Effector memory CD8-positive, alpha-beta T cell (primary cell): ENCODE results near the gene KY.

Experiments
- ATAC-seq: fragments of 150-1000 bp; cut with Tn5 transposase; replicated peaks from 2 replicates; pipeline ENCODE4 v1.10.0; 2021; ENCODE audit warnings: mild to moderate bottlenecking, moderate library complexity
- DNase-seq, 3 experiments: peaks; one replicate each; pipeline ENCODE4 v3.0.0; 2021
- H3K27ac Mint-ChIP-seq, 2 donors: one replicate each; pipeline ENCODE4 v1.8.0; 2022; ENCODE audit warnings: mild to moderate bottlenecking in 2 of 2, mixed read lengths in 2 of 2, moderate library complexity in 2 of 2
- H3K27me3 Mint-ChIP-seq, 2 donors: one replicate each; pipeline ENCODE4 v1.8.0; 2022; ENCODE audit warnings: mixed read lengths in 2 of 2
- H3K36me3 Mint-ChIP-seq: one replicate; pipeline ENCODE4 v1.8.0; 2022; ENCODE audit warnings: mild to moderate bottlenecking, moderate library complexity, mixed read lengths; ENCODE audit not compliant: insufficient read depth
- H3K4me1 Mint-ChIP-seq, 2 donors: one replicate each; pipeline ENCODE4 v1.8.0; 2022; ENCODE audit warnings: low read depth in 2 of 2, mixed read lengths in 2 of 2
- H3K4me3 Mint-ChIP-seq, 2 donors: one replicate each; pipeline ENCODE4 v1.8.0; 2022; ENCODE audit warnings: mild to moderate bottlenecking in 2 of 2, mixed read lengths in 2 of 2, moderate library complexity in 2 of 2
- H3K9me3 Mint-ChIP-seq, 2 donors: one replicate each; pipeline ENCODE4 v1.8.0; 2022; ENCODE audit warnings: mixed read lengths in 2 of 2
- total RNA-seq, 9 experiments: gene quantifications; one replicate each; lab custom pipeline; 2026; lab: John Stamatoyannopoulos, UW

Gene KY, protein sequence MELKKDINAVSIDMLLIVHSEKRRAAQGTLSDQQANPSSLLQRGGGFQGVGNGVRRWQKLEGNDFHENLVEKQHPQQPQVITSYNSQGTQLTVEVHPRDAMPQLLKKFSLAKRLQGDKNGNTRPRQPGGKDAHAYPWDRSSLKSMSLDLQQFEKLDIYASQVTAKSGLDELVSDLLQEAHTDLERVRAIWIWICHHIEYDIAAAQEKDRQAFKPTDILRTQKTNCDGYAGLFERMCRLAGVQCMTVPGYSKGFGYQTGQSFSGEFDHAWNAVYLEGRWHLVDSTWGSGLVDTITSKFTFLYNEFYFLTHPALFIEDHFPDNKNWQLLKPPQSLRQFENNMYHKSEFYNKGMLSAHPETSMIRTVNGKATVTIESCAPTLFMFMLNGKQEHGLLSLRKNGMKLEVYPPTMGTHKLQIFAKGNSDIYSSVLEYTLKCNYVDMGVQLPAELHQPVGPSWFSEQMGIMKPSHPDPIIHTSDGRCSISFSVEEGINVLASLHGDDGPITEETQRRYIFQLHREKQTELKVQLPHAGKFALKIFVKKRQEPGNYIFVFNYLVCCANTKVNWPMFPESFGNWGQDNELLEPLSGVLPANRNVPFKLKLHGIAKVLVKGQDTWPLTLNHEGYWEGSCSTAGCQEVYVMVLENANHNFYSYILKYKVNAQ
- total RNA-seq = 0 to 0.13 (median 0) reads per million in 9 experiments

DNA sequence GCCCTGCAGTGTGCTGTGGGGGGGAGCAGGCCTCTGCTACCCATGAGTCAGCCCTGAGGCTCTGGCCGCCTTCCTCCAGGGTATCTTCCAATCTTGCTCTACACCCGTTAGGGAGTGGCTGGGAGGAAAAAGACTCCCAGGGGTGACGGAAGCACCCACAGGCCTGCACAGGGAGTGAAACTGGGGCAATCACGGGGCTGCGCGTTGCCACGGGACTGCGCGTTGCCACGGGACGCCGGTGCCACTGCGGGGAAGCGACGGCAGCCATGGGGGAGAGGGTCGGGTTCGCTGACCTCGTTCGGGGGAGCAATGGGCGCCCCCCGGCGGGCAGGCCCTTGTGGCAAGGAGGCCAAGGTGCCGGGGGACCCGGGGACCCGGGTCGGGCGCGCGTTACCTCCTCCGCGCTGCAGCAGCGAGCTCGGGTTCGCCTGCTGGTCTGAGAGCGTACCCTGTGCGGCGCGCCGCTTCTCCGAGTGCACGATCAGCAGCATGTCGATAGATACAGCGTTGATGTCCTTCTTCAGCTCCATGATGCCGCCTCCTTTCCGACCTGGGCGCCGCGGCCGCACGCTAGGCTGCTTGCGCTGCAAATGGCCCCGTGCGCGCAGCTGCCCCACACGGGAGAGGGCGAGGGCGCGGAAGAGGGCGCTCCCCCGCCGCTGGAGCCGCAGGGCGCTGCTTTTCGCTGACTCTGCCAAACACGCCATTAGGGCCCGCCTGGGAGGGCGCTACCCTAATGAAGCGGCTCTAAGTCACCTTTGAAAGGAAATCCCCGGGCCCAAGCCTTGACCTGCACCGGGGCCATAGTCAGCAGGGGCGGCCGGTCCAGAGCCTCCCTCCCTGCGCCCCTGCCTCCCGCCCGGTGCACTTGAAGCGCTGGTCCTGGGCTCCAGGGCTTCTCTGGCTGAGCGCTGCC lies at the start of gene KY:
Gene KY, minus strand, starts transcription at position 592 of the 916 bp plus-strand sequence. Its CDS starts 62 bp downstream, at position 530.
- H3K36me3 Mint-ChIP-seq = no peaks in the 10 kb centered on the region
- ATAC-seq (no peak), DNase-seq (no peak)
- H3K9me3 Mint-ChIP-seq = no peaks in the 10 kb centered on the region
- H3K4me3 Mint-ChIP-seq = no peak within 1 kb of the TSS
- H3K4me1 Mint-ChIP-seq = peaks cover 0 to 3% of the 10 kb centered on the region in 2 donors
- peaks cover 13 to 66% of the 10 kb centered on the region in 2 donors for H3K27me3 Mint-ChIP-seq
- no peak within 1 kb of the TSS for H3K27ac Mint-ChIP-seq

DNA sequence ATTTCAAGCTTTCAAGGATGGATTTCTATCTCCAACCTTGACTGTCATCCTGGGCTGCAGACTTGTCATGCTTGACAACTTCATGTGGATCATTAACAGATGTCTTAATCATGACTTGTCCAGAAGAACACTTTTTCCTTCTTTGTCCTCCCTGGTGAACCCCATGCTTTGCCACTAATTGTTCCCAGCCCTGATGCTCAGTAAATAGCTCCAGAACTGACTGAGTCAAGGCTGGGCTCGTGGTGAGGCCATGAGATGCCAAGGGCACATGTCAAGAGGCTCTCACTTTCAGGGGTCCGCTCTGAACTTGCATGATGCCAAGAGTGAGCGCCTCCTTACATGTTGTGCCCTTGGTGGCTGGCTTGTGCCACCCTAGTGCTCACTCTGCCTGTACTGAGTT lies 48.9 kb upstream of the KY start:
- no peak for ATAC-seq
- Mint-ChIP-seq H3K4me1 (no peaks in the 10 kb centered on the region), H3K27ac (no peak overlapping the region), H3K9me3 (peaks cover 0 to 3% of the 10 kb centered on the region in 2 donors), H3K27me3 (peaks cover 12 to 13% of the 10 kb centered on the region in 2 donors), H3K4me3 (no peak overlapping the region), H3K36me3 (no peaks in the 10 kb centered on the region)
- DNase-seq = no peak

DNA sequence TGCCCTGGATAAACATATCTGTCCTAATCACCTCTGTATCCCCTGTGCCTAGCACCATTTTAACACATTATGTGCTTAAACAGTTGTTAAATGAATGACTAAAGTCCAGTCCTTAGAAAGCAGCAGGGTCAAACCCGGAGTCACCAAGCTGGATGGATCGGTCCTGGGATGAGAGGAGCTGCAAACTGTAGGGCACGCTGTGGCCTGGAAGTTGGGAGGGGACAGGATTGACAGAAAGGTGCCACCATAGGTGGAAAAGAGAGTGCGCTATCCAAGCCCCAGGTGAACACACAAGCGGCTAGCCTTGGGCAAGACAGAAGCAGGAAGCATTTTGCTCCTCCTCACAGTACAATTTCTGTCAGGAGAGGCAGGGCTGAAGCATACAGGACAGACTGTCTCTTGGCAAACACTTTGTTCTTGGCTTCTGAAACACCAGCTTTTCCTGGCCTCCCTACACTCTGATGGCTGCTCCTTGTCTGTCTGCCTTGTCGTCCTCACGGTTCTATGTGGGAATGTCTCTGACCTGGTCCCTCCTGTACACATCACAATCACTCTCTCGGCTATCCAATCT lies 48.4 kb upstream of the KY start:
- H3K9me3 Mint-ChIP-seq = peaks cover 0 to 4% of the 10 kb centered on the region in 2 donors
- no peaks in the 10 kb centered on the region for H3K36me3 Mint-ChIP-seq
- DNase-seq (no peak), ATAC-seq (no peak)
- peaks cover 12 to 17% of the 10 kb centered on the region in 2 donors for H3K27me3 Mint-ChIP-seq
- H3K27ac Mint-ChIP-seq = no peak overlapping the region
- no peaks in the 10 kb centered on the region for H3K4me1 Mint-ChIP-seq
- no peak overlapping the region for H3K4me3 Mint-ChIP-seq

DNA sequence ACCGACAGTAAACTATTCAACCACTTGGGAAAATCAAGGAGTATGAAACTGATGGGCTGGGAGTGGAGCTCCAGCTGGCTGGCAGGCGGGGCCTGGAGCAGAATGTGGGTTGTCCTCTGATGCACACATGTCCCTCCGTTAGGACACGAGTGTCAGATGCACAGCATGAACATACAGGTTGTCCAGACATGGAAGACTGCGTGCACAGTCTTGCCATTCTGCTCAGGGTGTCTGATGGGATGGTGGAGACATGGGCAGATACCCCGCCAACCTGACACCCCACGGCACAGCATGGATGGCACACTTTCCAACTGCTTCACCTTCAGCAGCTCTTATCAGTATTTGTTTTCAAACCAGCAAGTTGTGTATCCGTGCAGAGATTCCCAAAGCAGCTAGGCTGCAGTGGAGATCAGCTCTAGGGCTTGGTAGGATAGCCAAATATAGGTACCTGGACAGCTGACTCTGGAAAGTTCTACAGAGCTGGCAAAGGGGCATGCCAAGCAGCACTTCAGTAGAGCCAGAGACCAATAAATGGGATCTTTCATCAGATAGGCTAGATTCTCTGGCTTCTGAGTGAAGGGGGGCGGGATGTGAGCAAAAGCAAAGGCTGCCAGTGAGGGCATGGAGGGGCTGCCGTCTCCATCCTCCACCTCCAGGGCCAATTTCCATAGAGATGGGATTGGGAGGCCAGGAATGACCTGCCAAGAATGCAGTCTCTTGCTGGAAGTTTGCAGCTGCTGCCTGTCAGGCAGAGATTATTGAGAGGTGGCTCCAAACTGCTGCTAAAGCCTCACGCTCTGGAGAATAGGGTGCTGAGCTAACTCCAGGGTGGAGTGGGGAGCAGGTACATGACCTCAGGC lies 47.2 kb upstream of the KY start:
- DNase-seq (no peak), ATAC-seq (no peak)
- Mint-ChIP-seq H3K4me3 (no peak overlapping the region), H3K9me3 (peaks cover 0 to 4% of the 10 kb centered on the region in 2 donors), H3K4me1 (no peaks in the 10 kb centered on the region), H3K27ac (no peak overlapping the region), H3K36me3 (no peaks in the 10 kb centered on the region), H3K27me3 (peaks cover 12 to 20% of the 10 kb centered on the region in 2 donors)

DNA sequence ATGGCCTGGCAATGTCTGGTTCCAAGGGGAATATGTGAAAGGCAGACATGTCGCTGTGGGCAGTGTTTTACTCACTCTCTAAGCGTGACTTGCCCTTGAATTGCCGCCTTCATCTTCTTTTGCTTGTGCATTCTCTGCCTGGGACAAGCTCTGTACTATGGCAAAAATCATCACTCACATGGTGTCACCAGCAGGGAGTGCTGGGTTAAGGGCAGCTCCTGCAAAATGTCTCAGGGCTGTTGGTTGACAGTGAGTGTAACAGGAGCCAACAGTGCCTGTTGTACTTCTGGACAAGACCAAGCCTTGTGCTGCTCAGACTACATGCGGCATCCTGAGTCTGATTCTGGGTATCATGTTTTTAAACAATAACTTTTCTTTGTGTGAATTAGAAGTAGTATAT lies 45.3 kb upstream of the KY start:
- Mint-ChIP-seq H3K27ac (no peak overlapping the region), H3K36me3 (no peaks in the 10 kb centered on the region), H3K4me1 (no peaks in the 10 kb centered on the region), H3K4me3 (no peak overlapping the region), H3K9me3 (peaks cover 0 to 1% of the 10 kb centered on the region in 2 donors), H3K27me3 (peaks cover 7 to 24% of the 10 kb centered on the region in 2 donors)
- ATAC-seq = no peak
- no peak for DNase-seq

DNA sequence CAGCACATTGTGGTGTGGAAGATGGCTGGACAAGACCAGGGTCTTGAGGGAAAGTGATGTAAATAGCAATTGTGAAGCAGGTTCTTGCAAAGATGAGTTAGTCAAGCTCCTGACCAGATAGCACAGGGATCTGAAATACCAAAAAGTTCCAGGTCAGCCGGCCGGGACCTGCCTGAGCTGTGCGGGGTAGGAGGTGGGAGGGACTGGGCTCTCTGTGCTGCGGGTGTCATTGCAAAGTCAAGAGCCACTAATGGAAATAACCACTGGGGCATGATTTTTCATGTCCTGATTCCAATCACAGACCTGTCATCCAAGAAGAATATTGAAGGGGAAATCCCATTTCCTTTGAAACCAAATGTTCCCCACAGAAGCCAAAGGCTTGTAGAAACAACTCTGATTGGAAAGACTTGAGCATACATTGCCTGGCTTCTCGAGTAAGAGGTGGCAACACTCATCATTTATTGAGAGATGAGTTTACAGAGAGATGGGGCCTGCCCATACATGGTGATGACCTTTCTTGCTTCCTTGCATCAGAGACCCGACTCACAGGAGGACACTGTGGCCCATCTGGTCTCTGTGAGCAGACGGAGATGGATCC lies 44.2 kb upstream of the KY start:
- no peaks in the 10 kb centered on the region for H3K36me3 Mint-ChIP-seq
- peaks cover 4 to 24% of the 10 kb centered on the region in 2 donors for H3K27me3 Mint-ChIP-seq
- H3K4me3 Mint-ChIP-seq = no peak overlapping the region
- H3K27ac Mint-ChIP-seq = no peak overlapping the region
- H3K4me1 Mint-ChIP-seq = no peaks in the 10 kb centered on the region
- DNase-seq (no peak), ATAC-seq (no peak)
- peaks cover 0 to 1% of the 10 kb centered on the region in 2 donors for H3K9me3 Mint-ChIP-seq

DNA sequence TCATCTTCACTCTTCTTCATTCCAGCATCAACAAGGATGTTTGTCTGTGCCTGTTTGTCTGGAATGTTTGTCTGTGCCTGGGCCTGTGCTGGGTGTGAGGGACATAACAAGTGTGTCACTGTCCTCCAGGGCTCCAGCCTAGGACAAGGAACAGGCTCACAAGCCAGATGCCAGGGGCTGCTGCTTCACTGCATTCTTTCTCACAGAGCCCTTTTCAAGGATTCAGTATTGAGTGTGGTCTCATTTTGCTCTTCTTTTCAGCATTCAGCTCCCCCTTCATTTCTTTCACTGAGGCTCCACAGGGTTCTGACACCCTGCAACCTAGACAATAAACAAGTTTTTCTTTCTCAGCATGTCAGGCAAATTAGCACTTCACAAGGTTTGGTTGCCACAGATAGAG lies 43.6 kb upstream of the KY start:
- peaks cover 0 to 24% of the 10 kb centered on the region in 2 donors for H3K27me3 Mint-ChIP-seq
- no peaks in the 10 kb centered on the region for H3K36me3 Mint-ChIP-seq
- H3K27ac Mint-ChIP-seq = no peak overlapping the region
- ATAC-seq (no peak), DNase-seq (no peak)
- no peak overlapping the region for H3K4me3 Mint-ChIP-seq
- H3K4me1 Mint-ChIP-seq = no peaks in the 10 kb centered on the region
- peaks cover 0 to 1% of the 10 kb centered on the region in 2 donors for H3K9me3 Mint-ChIP-seq

DNA sequence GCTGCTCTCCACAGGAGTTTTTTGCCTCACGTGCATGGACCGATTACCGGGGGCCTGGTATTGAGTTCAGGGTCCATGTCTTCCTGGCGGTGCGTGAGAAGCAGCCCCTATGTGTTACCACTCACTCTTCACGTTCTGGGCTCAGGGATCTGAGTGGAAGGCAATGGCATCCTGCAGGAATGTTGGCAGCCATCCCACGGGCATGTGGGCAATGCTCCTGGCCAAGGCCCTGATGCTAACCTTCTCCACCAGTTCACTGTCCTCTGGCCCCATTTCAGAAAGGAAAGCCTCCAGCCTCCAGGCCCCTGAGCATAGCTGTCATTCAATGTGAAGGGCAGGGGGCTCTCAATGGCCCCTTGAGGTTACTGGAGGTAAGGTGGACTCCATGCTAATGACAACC lies 43.0 kb upstream of the KY start:
- Mint-ChIP-seq H3K9me3 (peaks cover 0 to 1% of the 10 kb centered on the region in 2 donors), H3K4me1 (no peaks in the 10 kb centered on the region), H3K27ac (no peak overlapping the region), H3K36me3 (no peaks in the 10 kb centered on the region), H3K27me3 (peaks cover 0 to 24% of the 10 kb centered on the region in 2 donors), H3K4me3 (no peak overlapping the region)
- DNase-seq = no peak
- no peak for ATAC-seq

DNA sequence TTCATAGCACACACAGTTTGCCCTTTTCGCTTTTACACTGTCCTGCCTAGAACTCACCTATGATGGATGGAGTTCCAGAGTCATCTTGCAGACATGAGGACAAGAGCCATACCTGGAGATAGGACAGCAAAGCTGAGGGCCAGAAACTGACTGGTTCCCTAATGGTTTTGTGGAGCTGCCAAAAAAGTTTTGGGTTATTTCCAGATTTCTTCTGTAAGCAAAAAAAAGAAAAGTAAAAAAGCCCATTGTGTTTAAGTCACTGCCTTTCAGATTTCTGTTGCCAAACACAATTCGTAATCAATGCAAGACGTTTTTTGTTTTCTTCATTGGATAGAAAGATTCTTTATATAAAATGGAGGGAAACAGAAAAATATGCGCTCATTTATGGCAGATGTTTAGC lies 42.4 kb upstream of the KY start:
- H3K4me3 Mint-ChIP-seq = no peak overlapping the region
- peaks cover 0 to 24% of the 10 kb centered on the region in 2 donors for H3K27me3 Mint-ChIP-seq
- no peaks in the 10 kb centered on the region for H3K4me1 Mint-ChIP-seq
- no peak for DNase-seq
- H3K27ac Mint-ChIP-seq = no peak overlapping the region
- peaks cover 0 to 1% of the 10 kb centered on the region in 2 donors for H3K9me3 Mint-ChIP-seq
- no peaks in the 10 kb centered on the region for H3K36me3 Mint-ChIP-seq
- no peak for ATAC-seq

DNA sequence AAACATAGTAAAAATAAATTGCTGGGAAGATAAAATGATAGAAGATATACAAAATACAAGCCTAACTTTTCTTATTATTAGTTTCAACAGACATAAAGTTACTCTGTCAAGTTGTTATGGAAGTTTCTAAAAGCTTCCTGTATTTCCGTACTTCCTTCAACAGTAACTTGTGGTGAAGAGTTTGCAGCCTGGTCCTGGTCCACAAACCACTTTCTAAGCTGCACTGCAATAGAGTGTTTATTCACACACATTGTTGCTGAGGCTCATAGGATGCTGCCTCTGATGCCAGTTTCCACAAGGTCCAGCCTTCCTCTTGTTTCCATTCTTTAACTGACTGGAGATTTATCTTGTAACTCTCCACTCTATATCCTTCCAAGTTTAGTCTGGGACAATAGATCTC lies 39.4 kb upstream of the KY start:
- DNase-seq (no peak), ATAC-seq (no peak)
- peaks cover 0 to 16% of the 10 kb centered on the region in 2 donors for H3K27me3 Mint-ChIP-seq
- H3K9me3 Mint-ChIP-seq = peaks cover 0 to 1% of the 10 kb centered on the region in 2 donors
- no peaks in the 10 kb centered on the region for H3K4me1 Mint-ChIP-seq
- H3K27ac Mint-ChIP-seq = no peak overlapping the region
- no peaks in the 10 kb centered on the region for H3K36me3 Mint-ChIP-seq
- H3K4me3 Mint-ChIP-seq = no peak overlapping the region

DNA sequence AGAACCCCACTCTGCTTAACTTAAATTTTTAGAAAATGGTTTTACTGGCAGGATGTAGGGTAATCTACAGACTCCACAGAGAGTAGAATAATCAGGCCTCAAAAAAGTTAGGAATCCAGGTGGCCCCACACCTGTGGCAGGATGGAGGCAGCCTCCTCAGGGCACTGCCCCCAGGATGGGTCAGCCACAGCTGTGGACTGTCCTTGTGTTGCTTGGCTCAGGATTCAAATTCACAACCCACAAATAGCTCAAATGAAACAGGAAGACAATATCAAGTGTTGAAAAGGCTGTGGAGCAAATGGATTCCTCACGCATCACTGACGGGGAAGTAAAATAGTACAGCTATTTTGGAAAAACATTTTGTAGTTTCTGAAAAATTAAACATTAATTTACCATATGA lies 36.8 kb upstream of the KY start:
- H3K4me1 Mint-ChIP-seq = no peaks in the 10 kb centered on the region
- no peaks in the 10 kb centered on the region for H3K27me3 Mint-ChIP-seq
- no peak overlapping the region for H3K27ac Mint-ChIP-seq
- H3K9me3 Mint-ChIP-seq = no peaks in the 10 kb centered on the region
- DNase-seq = no peak
- no peaks in the 10 kb centered on the region for H3K36me3 Mint-ChIP-seq
- peak overlapping the region in 1 of 2 donors; percentile 21 for H3K4me3 Mint-ChIP-seq
- no peak for ATAC-seq
